CD4-positive, alpha-beta T cell treated with Interferon gamma for 1 hour (primary cell): ENCODE results near the gene GARIN5B.
"Not testable (repeated sequence)": the region's sequence is repeated elsewhere in the genome, so short reads cannot be mapped to it uniquely, and the experiment has no call there.

Experiments
- DNase-seq: peaks from one replicate; pipeline ENCODE4 v3.0.0-alpha.2; 2020

GARIN5B gene

DNA sequence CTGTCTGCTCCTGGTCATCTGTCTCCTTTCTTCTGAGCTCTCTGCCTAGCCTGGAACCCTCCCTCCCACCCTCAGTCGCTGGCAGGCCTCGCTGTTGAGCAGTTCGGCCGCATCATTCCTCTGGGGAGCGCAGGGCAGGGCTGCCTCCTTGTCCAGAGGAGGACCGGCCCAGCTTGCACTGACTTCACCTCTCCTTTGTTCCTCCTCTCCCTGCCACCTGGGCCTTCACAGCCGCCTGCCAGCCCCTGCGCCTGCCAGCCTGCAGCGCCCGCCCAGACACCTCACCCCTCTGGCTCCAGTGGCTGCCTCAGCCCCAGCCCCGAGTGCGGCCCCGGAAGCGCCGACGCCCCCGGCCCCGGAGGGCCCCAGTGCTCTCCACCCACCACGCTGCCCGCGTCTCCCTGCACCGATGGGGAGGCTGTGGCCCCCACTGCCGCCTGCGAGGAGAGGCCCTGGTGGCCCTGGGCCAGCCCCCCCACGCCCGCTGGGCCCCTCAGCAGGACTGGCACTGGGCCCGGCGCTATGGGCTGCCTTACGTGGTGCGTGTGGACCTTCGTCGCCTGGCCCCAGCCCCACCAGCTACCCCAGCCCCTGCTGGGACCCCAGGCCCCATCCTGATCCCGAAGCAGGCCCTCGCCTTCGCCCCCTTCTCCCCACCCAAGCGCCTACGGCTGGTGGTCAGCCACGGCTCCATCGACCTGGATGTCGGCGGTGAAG is 16.2 kb downstream of the GARIN5B start:
- DNase-seq, result no peak

DNA sequence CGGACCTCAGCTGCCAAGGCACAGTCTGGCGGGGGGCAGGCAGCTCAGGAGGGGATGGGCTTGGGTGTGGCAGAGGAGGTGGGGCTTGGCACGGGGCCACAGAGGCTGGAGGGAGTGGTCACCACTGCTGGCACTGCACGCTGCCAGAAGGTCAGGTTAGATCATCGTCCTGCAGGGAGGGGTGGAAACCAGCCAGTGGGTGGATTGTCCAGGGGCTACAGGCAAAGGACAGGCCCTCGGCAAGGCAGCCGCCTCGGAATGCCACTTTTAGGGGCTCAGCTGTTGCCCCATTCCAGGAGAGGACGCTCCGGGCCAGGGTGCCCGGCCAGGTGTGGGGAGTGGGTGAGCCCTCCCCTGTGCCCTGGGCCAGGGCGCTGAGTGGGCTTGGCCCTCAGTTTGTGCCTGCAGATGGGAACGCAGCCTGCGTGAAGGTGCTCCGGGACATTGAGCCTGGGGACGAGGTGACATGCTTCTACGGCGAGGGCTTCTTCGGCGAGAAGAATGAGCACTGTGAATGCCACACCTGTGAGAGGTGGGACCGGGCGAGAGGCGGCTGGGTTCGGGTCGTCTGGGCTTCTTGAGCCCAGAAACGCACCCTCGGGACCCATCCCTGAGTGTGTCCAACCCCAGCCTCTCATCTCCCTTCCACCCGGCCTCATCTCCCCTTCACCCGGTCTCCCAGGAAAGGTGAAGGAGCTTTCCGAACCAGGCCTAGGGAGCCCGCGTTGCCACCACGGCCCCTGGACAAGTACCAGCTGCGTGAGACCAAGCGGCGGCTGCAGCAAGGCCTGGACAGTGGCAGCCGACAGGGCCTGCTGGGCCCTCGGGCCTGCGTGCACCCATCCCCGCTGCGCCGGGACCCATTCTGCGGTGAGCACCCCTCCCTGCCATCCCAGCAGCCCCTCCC is 17.0 kb downstream of the GARIN5B start:
- no peak for DNase-seq

DNA sequence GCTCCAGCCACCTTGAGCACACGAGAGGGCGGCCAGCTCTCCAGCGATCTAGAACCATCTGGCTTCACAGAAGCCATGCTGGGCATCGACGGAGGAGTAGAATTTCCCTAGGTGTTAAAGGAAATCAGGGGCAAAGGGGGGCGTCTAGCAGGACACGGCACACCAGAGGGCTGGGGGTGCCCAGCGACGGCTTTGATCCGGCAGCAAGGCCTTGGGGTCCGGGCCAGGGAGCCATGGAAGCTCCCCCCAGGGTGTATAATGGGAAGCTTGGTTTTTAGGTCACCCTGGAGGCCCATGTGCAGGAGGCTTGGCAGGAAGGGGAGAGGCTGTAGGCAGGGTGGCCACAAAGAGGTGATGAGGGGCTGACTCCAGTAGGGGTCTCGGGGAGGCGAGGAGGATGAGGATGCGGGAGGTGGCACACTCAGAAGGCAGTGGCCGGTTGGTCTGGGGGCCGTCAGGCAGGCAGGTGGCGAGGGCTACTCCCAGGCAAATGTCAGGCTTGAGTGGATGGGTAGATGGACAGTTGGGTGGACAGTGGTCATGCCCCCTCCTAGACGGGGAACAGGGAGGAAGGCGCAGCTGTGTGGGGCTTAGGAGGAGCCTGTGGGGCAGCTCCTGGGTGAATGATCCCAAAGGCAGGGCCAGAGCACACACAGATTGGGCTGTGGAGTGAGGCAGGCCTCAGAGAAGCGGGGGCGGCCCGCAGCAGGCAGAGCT is 17.8 kb downstream of the GARIN5B start:
- no peak for DNase-seq

DNA sequence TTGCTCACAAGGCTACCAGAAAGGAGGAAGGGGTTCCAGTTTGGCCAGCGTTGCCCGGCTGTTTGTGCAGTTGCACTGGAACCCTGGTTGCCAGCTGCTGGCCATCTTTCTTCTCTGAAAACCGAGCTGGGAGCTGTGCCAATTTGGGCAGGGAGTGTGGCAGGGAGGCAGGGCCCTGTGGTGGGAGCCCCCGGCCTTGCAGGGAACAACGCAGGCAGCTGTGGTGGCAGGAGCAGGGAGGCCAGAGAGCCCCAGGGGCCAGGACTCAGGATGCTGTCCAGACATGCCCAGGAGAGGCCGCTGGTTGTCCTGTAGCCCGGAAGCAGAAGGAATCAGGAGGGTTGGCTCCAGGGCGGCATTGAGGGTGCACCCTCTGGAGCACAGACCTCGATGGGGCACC is 18.6 kb downstream of the GARIN5B start:
- DNase-seq, result no peak

DNA sequence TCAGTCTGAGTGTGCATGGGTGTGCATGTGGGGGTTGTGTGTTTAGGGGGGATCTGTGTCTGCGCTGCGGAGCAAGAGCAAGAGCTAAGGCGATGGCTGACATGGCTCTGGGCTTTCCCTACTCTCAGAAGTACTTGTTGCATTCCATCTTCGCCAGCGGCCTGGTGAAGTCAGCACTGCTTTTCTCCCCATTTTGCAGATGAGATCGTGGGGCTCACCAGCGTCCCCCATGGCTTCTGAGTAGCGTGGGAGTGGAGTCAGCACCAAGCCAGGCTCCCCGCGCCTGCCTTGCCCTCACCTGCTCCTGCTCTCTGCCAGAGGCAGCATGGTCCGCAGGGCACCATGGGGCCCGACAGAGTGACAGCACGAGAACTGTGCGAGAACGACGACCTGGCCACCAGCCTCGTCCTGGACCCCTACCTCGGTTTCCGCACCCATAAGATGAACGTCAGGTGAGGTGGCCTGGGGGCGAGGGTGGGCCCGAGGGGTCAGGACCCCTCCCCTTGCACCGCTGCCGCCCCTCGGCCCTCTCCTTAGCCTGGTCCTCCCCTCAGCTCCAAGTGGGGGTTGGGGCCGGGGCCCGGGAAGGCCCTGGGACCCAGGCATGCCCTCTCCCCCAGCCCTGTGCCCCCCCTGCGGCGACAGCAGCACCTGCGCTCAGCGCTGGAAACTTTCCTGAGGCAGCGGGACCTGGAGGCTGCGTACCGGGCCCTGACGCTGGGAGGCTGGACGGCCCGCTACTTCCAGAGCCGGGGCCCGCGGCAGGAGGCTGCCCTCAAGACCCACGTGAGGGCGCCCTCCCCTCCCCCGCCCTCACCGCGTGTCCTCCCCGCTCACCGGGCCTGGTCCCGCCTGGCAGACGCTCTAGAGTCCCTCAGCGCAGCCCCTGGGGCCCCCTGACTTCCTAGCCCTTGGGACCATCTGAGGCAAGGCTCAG is 21.2 kb downstream of the GARIN5B start:
- no peak for DNase-seq

DNA sequence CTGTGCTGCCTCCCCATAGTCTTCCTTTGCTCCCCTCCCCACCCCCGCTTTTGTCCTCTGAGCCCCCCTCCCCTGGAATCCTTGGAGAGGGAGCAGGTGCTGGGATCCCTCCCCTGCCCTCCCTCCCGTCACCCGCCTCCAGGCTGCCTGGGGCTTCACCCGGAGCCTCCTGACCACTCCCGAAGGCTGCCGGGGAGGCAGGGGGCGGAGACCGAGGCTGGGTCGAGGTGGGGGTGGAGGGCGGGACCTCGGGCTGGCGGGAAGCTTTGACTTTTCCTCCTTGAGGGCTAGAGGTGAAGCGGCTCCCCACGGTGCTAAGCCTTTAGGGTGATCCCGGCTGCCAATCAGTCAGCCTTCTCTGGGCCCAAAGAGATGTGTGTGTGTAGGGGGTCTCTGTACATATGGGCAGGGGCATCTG is 21.9 kb downstream of the GARIN5B start:
- peak; percentile 52 for DNase-seq

DNA sequence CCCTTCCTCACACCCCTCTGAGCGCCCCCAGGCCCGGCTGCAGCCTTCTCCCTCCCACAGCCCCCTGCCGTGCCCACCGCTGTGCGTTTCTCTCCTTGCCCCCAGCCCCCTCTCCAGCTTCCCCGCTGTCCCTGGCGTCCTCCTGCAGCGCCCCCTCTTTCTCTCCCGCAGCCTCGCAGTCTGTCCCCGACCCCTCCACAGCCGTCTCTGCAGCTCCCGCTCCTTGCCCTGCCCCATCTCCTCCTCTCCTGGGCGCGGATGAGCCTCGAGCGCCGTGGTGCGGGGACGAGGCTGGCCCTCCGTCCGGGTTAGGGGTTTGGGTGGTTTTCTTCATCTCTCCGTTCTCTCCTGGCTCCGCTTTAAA is 22.3 kb downstream of the GARIN5B start:
- no peak for DNase-seq

DNA sequence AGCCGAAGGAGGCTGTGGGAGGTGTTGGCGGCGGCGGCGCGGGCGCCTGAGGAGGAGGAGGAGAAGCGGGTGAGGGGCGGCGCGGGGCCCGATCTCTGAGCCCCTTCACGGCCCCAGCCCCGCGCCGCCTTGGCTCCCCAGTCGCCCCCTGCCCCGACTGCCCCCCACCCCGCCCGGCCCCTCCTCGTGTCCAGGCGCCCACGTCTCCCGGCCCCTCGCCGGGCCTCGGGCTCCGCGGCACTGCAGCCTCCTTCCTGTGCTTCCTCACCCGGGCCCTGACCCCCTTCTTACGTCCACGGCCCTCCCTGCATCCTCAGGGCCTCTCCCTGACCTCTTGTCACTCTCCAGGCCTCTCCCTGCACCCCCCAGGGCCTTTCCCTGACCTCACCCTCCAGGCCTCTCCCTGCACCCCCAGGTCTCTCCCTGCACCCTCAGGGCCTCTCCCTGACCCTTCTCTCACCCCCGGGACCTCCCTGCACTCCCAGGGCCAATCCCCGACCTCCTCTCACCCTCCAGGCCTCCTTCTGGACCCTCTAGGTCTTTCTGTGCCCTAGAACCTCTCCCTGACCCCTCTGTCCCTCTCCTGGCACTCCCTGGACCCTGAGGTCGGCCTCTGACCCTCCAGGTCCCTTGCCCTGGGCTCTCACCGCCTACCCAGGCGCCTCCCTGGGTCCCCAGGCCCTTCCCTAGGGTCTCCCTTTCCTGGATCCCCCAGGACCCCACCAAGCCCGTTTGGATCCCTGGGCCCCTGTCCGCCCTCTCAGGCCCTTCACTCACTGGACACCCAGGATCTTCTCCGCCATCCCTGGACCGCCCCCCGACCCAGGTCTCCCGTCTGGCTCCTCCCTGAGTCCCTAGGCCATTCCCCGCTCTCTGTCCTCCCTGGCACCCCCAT is 22.9 kb downstream of the GARIN5B start:
- DNase-seq, result peak; percentile 30

DNA sequence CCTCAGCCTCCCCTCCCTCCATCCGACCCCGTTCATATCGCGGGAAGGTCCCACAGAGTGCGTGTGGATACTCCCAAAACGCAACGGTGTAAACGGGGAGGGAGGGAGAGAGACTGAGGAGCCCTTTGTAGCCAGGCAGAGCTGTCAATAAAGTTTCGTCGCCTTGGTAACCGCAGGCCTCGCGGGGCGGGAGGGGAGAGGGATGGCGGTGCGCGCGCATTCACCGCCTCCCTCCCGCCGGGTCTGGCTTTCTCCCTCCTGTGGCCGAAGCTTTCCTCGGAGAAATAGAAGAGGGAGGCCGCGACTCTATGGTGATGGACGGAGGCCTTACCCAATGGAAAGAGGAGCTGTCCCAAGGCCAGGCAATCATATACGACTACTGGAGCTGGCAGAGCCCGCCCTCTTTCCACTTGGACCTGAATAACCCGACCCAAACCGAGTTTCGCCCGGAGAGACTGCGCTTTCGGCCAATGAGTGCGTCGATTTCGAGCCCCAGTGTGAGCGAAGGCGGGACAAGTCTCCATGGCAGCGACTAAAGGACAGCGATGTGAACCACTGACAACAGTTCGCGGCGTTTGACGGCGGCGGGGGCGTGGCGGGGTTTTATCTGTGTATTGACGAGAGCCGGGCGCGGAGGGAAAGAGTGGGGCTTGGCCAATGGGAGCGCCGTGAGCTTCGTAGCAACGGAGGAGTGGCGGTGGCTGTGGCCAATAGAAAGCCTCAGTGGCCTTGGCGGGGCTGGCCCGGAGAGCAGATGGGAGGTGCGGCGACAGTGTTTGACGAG is 23.8 kb downstream of the GARIN5B start, which contains the start of gene KMT5C:
TSS of gene KMT5C (plus strand) at position 772 of the 784 bp plus-strand sequence. CDS start 2,061 bp downstream, outside the sequence.
- peak; percentile 100 for DNase-seq

DNA sequence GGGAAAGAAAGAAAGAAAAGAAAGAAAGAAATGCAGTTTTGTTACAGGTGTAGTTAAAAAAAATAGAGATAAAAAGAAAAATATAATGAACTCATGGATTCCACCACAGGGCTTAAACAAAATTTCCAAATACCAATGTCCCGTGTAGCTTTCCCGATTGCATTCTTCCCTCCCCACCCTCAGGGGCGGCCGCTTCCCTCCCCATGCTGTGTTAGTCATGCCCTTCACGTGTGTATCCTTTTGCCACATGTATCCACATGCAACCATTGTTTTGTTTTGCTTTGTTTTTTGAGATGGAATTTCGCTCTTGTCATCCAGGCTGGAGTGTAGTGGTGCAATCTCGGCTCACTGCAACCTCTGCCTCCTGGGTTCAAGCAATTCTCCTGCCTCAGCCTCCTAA is 27.0 kb downstream of the GARIN5B start:
- DNase-seq, result no peak

DNA sequence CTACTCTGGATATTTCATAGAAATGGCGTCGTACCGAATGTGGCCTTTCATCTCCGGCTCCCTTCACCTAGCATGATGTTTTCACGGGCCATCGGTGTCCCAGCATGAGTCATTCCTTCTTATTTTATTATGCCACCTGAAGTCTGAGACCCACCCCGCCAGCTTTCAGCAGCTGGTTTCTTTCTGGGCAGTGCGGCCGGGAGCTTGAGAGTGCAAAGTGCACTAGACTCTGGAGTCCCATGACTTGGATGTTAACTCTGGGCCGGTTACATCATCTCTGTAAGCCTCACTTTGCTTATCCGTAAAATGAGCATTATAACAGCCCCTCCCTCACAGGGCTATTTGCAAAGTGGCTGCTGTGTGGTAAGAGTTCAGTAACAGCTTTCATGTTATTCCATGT is 29.2 kb downstream of the GARIN5B start:
- DNase-seq, result no peak

DNA sequence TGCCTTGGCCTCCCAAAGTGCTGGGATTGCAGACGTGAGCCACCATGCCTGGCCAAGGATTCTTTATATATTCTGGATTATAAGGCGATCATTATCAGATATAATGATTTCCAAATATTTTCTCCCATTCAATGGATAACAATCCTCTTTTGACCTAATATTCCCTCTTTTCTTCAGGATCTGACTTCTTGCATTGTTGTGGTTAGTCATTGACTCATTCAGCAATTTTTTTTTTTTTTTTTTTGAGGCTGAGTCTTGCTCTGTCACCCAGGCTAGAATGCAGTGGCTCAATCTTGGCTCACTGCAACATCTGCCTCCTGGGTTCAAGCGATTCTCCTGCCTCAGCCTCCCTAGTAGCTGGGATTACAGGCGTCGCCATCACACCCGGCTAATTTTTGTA is 33.3 kb downstream of the GARIN5B start:
- DNase-seq, result not testable (repeated sequence)

DNA sequence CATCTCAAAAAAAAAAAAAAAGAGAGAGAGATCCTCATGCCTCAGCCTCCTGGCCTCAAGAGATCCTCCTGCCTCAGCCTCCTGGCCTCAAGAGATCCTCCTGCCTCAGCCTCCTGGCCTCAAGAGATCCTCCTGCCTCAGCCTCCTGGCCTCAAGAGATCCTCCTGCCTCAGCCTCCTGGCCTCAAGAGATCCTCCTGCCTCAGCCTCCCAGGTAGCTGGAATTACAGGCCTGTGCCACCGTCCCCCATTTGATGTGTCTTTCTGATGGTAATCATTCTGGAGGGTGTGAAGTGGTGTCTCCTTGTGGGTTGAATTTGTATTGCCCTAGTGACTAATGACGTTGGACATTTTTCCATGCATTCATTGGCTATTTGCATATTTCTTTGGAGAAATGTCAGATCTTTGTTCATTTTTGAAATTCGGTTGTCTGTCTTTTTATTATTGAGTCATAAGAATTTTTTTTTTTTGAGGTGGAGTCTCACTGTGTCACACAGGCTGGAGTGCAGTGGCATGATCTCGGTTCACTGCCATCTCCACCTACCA is 34.2 kb downstream of the GARIN5B start:
- not testable (repeated sequence) for DNase-seq

DNA sequence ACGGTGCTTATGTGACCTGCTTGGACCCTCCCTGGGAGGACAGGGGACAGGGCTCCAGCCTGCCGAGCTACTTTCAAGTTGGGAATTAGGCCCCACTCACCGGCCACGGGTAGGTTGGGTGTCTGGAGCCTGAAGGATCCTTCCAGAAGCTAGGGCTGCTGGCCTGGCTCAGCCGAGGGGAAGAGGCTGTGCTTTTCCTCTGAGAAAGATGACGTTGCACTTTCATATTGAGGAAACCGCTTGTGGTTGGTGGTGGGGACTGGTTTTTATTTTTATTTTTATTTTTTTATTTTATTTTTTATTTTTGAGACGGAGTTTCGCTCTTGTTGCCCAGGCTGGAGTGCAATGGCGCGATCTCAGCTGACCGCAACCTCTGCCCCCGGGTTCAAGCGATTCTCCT is 37.9 kb downstream of the GARIN5B start, which contains the start of gene TMEM150B:
TSS of gene TMEM150B (minus strand) at position 170 of the 400 bp plus-strand sequence. CDS start 4,305 bp downstream, outside the sequence.
- DNase-seq, result no peak

DNA sequence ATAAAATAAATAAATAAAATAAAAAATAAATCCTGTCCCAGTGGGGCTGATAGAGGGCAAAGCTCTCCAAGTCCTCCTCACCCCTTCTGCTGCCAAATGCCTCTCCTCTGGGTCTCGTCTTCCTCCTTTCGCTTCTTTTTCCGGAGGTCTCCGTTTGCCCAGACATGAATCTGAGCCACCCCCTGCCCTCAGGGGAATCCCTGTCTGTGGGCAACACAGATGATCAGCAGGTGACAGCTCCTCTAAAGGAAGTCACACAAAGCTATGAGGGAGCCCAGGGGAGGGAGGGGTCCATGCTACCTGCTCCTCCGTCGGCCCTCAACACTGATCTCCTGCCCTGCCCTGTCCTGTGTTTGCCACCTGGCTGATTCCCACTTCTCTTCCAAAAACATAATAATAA is 38.4 kb downstream of the GARIN5B start:
- DNase-seq, result no peak

DNA sequence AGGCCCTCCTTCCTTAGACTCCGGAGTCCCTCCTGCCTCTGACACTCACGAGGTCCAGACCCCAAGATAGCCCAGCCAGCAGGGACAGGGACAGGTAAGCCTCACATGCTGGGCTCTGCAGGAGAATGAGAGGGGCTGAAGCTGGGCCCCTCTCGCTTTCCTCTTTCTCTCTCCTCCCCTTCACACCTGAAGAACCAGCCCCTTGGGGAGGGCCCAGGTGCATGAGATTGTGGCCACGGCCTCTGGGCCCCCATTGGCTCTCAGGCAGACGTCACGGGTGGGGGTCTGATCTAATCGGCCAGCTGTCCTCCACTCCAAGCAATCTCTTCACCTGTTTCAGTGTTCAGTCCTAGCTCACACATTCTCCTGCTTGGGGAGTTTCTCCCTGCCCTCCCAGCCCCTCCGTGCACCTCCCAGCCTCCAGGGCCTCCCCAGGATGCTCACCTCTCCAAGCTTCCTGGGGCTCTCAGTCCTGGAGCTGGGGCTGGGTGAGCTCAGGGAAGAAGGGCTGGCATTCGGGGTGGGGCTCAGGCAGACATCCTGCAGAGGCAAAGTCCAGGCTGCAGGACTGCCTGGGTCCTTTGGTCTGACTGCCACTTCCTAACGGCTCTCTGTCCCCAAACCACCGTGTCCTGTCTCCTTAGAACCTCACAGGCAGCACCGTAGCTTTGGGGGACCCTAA is 40.7 kb downstream of the GARIN5B start:
- no peak for DNase-seq

DNA sequence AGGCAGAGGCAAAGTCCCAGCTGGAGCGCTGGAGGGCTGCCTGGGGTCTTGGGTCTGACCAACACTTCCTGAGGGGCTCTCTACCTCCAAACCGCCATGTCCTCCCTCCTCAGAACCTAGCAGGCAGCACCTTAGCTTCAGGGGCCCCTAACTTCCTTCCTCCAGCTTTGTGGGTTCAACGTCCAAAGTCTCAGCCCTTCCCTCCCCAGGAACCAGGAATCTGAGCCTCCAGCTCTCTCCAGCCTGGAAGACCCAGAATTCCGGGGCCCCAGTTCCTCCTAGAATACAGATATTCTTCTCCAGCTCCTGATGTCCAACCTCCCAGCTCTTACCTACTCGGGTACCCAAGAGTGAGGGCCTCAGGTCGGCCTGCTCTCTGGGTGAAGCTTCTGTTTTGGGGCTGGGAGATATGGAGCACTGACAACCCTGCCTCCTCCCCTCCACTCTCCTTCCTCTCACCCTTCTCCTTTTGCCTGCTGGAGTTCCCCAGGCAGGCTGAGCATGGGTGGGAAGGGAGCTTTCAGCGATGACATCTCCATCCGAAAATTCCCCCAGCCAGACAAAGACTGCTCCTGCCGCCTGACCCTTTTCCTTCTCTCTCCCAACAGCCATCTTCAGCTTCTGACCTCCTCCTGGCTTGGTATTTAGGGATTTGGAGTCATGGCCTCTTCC is 41.5 kb downstream of the GARIN5B start:
- DNase-seq, result no peak

DNA sequence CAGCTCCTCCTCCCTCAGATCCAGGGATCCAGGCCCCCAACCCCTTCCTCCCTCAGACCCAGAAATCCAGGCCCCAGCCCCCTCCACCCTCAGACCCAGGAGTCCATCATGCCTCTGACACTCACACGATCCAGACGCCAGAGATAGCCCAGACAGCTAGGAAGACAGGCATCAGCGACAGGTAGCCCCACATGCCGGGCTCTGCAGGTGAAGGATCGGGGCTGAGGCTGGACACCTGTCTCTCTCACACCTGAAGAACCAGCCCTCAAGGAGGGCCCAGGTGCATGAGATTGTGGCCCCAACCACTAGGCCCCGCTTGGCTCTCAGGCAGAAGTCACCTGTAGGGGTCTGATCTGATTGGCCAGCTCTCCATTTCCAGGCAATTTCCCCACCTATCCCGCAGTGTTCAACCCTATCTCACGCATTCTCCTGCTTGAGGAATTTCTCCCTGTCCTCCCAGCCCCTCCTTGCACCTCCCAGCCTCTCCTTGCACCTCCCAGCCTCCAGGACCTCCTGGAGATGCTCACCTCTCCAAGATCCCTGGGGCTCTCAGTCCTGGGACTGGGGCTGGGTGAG is 42.1 kb downstream of the GARIN5B start:
- no peak for DNase-seq
